IMR-90 (cell line): ENCODE measurements around the gene OR10G7. TPM values are rescaled to one million over a fixed set of nuclear protein-coding genes. Genes with fewer than 3 reads are reported as not detected.
A peak's percentile ranks its signal among the peaks of the same experiment; 100 is the strongest.

Experiments
- ATAC-seq: fragments of 200-7000 bp; cut with Tn5 transposase; 2 replicates; pipeline ENCODE4 v1.9.1; 2020; ENCODE audit warnings: low read depth, mild to moderate bottlenecking, moderate library complexity
- BruUV-seq: library from RNA; stranded (reverse); fragments of 400-500 nt; replicated peaks from 2 replicates; lab custom pipeline; 2021; lab: Mats Ljungman, UMichigan
- CTCF ChIA-PET: fragments of 300-600 bp; formaldehyde crosslinking; extraction: SDS; loops from one replicate; lab custom pipeline; 2021; ENCODE audit warnings: antibody characterized with exemption; lab: Yijun Ruan, JAX
- POLR2A ChIA-PET: fragments of 300-600 bp; sonication (Branson Sonifier 250); formaldehyde crosslinking; loops from one replicate; lab custom pipeline; 2022; ENCODE audit warnings: antibody characterized with exemption; ENCODE audit not compliant: unreplicated experiment; lab: Charles Lee
- DNase-seq: peaks from one replicate; pipeline ENCODE4 v3.0.0; 2013
- H2AFZ ChIP-seq: replicated peaks from 2 replicates; pipeline ENCODE3; 2013; ENCODE audit warnings: low read length, mild to moderate bottlenecking; ENCODE audit not compliant: poor library complexity
- H2AK5ac ChIP-seq: 2 replicates; pipeline ENCODE4 v1.6.1; 2013; ENCODE audit warnings: low read depth, low read length, inconsistent platforms
- H2AK9ac ChIP-seq: replicated peaks from 2 replicates; pipeline ENCODE3; 2013; ENCODE audit warnings: mild to moderate bottlenecking, low read depth, low read length, moderate library complexity; ENCODE audit not compliant: poor library complexity
- H2BK120ac ChIP-seq: 2 replicates; pipeline ENCODE4 v1.6.1; 2013; ENCODE audit warnings: low read depth, low read length, inconsistent platforms
- H2BK15ac ChIP-seq: 3 replicates; pipeline ENCODE4 v1.6.1; 2013; ENCODE audit warnings: low read depth, low read length, inconsistent platforms
- H2BK20ac ChIP-seq: 2 replicates; pipeline ENCODE4 v1.6.1; 2013; ENCODE audit warnings: low read depth, mild to moderate bottlenecking, inconsistent platforms, low read length, moderate library complexity
- H2BK5ac ChIP-seq: 2 replicates; pipeline ENCODE4 v1.6.1; 2013; ENCODE audit warnings: mild to moderate bottlenecking, low read depth, low read length, inconsistent platforms; ENCODE audit not compliant: poor library complexity, severe bottlenecking
- H3K14ac ChIP-seq: replicated peaks from 2 replicates; pipeline ENCODE4 v1.6.1; 2013; ENCODE audit warnings: low read depth, low read length, inconsistent platforms
- H3K18ac ChIP-seq: 2 replicates; pipeline ENCODE4 v1.6.1; 2013; ENCODE audit warnings: low read depth, low read length, control low read depth
- H3K23ac ChIP-seq: 2 replicates; pipeline ENCODE4 v1.6.1; 2013; ENCODE audit warnings: low read depth, low read length, inconsistent platforms
- H3K27ac ChIP-seq: 2 replicates; pipeline ENCODE4 v1.5.1; 2013; ENCODE audit warnings: mild to moderate bottlenecking, control low read depth, low read length; ENCODE audit not compliant: insufficient read depth
- H3K27me3 ChIP-seq: 2 replicates; pipeline ENCODE4 v1.6.1; 2013; ENCODE audit warnings: low read length; ENCODE audit not compliant: control insufficient read depth, insufficient read depth
- H3K36me3 ChIP-seq: 2 replicates; pipeline ENCODE4 v1.6.1; 2013; ENCODE audit warnings: low read length, mixed read lengths; ENCODE audit not compliant: control insufficient read depth, insufficient read depth
- H3K4ac ChIP-seq: 2 replicates; pipeline ENCODE4 v1.6.1; 2013; ENCODE audit warnings: low read depth, low read length, inconsistent platforms
- H3K4me1 ChIP-seq: 2 replicates; pipeline ENCODE4 v1.6.1; 2013; ENCODE audit warnings: low read length, mixed read lengths; ENCODE audit not compliant: control insufficient read depth, insufficient read depth
- H3K4me2 ChIP-seq: 2 replicates; pipeline ENCODE4 v1.6.1; 2013; ENCODE audit warnings: low read depth, mild to moderate bottlenecking, control low read depth, low read length, moderate library complexity
- H3K4me3 ChIP-seq: 2 replicates; pipeline ENCODE4 v1.5.1; 2013; ENCODE audit warnings: low read depth, mild to moderate bottlenecking, control low read depth, low read length, moderate library complexity; ENCODE audit not compliant: insufficient read depth
- H3K56ac ChIP-seq: 2 replicates; pipeline ENCODE4 v1.6.1; 2013; ENCODE audit warnings: low read length, inconsistent platforms; ENCODE audit not compliant: insufficient read depth; ENCODE audit errors: extremely low read depth
- H3K79me1 ChIP-seq, 2 experiments: 2 replicates each; pipeline ENCODE4 v1.6.1; 2013; ENCODE audit warnings: low read length in 2 of 2, inconsistent platforms in 1 of 2, low read depth in 1 of 2
- H3K9ac ChIP-seq: 2 replicates; pipeline ENCODE4 v1.6.1; 2013; ENCODE audit warnings: low read depth, low read length, control low read depth
- H3K9me1 ChIP-seq: 2 replicates; pipeline ENCODE4 v1.6.1; 2013; ENCODE audit warnings: low read length, inconsistent platforms; ENCODE audit not compliant: insufficient read depth
- H3K9me3 ChIP-seq: 2 replicates; pipeline ENCODE4 v1.6.1; 2013; ENCODE audit warnings: low read length; ENCODE audit not compliant: control insufficient read depth, insufficient read depth
- H4K20me1 ChIP-seq: 2 replicates; pipeline ENCODE4 v1.6.1; 2013; ENCODE audit warnings: low read length, inconsistent platforms; ENCODE audit not compliant: insufficient read depth
- H4K5ac ChIP-seq: 2 replicates; pipeline ENCODE4 v1.6.1; 2013; ENCODE audit warnings: mild to moderate bottlenecking, low read depth, low read length, control low read depth
- H4K8ac ChIP-seq, 2 experiments: 2 replicates each; pipeline ENCODE4 v1.6.1; 2013; ENCODE audit warnings: low read depth in 2 of 2, low read length in 2 of 2, control low read depth in 1 of 2, inconsistent platforms in 1 of 2
- H4K91ac ChIP-seq: 2 replicates; pipeline ENCODE4 v1.6.1; 2013; ENCODE audit warnings: low read depth, low read length, inconsistent platforms; ENCODE audit not compliant: insufficient read depth
- BHLHE40 ChIP-seq: fragments of 150-350 bp; IDR thresholded peaks from 2 replicates; pipeline ENCODE4 v1.6.1; 2016; ENCODE audit warnings: mild to moderate bottlenecking, low read depth, low read length
- NFE2L2 ChIP-seq: fragments of 150-350 bp; IDR thresholded peaks from 2 replicates; pipeline ENCODE4 v1.6.1; 2016; ENCODE audit warnings: low read depth, mild to moderate bottlenecking, low read length
- WGBS, 2 experiments: methylation state at CpG; one replicate each; pipeline versions ENCODE4 v1.1.5 to v1.1.7; 2013; ENCODE audit warnings: missing lambda C conversion rate in 2 of 2; ENCODE audit not compliant: insufficient read length in 1 of 2; ENCODE audit errors: extremely low coverage in 2 of 2; 5-methylcytosine and 5-hydroxymethylcytosine counted together
- dilution Hi-C: fragments of 300-500 bp; cut with HindIII; formaldehyde crosslinking; loops from one replicate; pipeline ENCODE4 v1.14.3; 2018; ENCODE audit warnings: low sequenced_read_pairs; ENCODE audit not compliant: unreplicated experiment
- in situ Hi-C: fragments of 300-500 bp; cut with MboI; formaldehyde crosslinking; loops from 3 replicates; pipeline ENCODE4 v1.14.3; 2019; ENCODE audit warnings: low sequenced_read_pairs, inconsistent platforms, mixed read lengths
- intact Hi-C: fragments of 100-400 bp; cut with micrococcal nuclease; formaldehyde crosslinking; loops from 2 replicates; pipeline ENCODE4 v1.10.0; 2022
- polyA plus RNA-seq, 3 experiments: library from polyadenylated mRNA; depleted of rRNA; stranded (reverse); fragments of >200 nt; gene quantifications; 2 replicates each; pipeline ENCODE4 v1.2.3, GENCODE V29; 2012; ENCODE audit warnings: low replicate concordance in 1 of 3
- total RNA-seq: library from RNA; depleted of rRNA; stranded (reverse); fragments of >200 nt; gene quantifications from 2 replicates; pipeline ENCODE4 v1.2.3, GENCODE V29; 2012

The OR10G7 gene
- total and polyA plus RNA-seq, 2 of the 4 experiments (the other 2 are of a cell fraction), result not detected

- Histone ChIP-seq H3K27ac (no peak overlapping the region), H3K4ac (no peak overlapping the region), H3K4me2 (no peak overlapping the region), H3K9me1 (no peaks in the 10 kb centered on the region), H3K56ac (no peak overlapping the region), H3K18ac (no peak overlapping the region; the same call in 1 of the 2 replicates), H2BK15ac (no peak overlapping the region), H4K20me1 (no peaks in the 10 kb centered on the region), H3K9ac (no peak overlapping the region), H3K79me1 (no peaks in the 10 kb centered on the region), H2AK9ac (no peak overlapping the region), H3K4me3 (no peak overlapping the region), H4K5ac (no peak overlapping the region), H3K14ac (no peak overlapping the region), H3K36me3 (no peaks in the 10 kb centered on the region), H2BK20ac (no peak overlapping the region), H2AFZ (no peak overlapping the region), H3K4me1 (no peaks in the 10 kb centered on the region; the same call in 1 of the 2 replicates), H4K8ac (no peak overlapping the region), H2AK5ac (no peak overlapping the region), H3K27me3 (peaks cover 7% of the 10 kb centered on the region), H4K91ac (no peak overlapping the region), H2BK5ac (no peak overlapping the region), H3K23ac (no peak overlapping the region), H3K9me3 (no peaks in the 10 kb centered on the region), H2BK120ac (no peak overlapping the region; the same call in 1 of the 2 replicates)
- WGBS, 2 experiments, result 83% methylated on average over 1 of the region's 3 CpGs; no CpG with 5 or more reads in 1 of the 2 experiments
- CTCF ChIA-PET, result no interaction called here
- BruUV-seq, result no TSS peak
- dilution Hi-C loops (no loop called here), in situ Hi-C loops (no loop called here), intact Hi-C loops (no loop called here)
- TF ChIP-seq BHLHE40, result 0 out of 2 replicates have a peak, but pooled peaks have one; percentile 3
- no peak for TF ChIP-seq NFE2L2
- POLR2A ChIA-PET, result interaction anchor here (0.5 kb wide), 1 partner anchor 15 kb away, joined by 4 read pairs; no protein-coding TSS in a partner anchor
- ATAC-seq (peak; percentile 84), DNase-seq (peak; percentile 26)
These were observed 44.5 kb upstream of the OR10G7 start for GRCh38 chr11:124085583-124085982.
